Measurements from ENCODE around the gene GPR148. TPM values are rescaled to one million over a fixed set of nuclear protein-coding genes. Genes with fewer than 3 reads are reported as not detected.

GPR148 gene
- polyA plus RNA-seq, 2 of the 4 experiments (the other 2 are of a cell fraction) = not detected

GRCh38 chr2:130766037-130766436 is 37.2 kb downstream of the GPR148 start:
- FAIRE-seq = no peak
- H3K4me2 ChIP-seq = no peak overlapping the region
- no peak overlapping the region for H3K27ac ChIP-seq
- POLR2A ChIA-PET = no interaction called here
- no peak for DNase-seq (ENCODE audit: low read depth in 1 of 2, low spot score in 1 of 2)
- no peak for TF ChIP-seq POLR2AphosphoS2 (conservative IDR thresholded peaks at IDR 0.05; ENCODE audit: low read length)
- no peak for TF ChIP-seq KDM1A (IDR thresholded peaks at IDR 0.05; ENCODE audit: low read depth)
- TF ChIP-seq NR3C1 (IDR thresholded peaks at IDR 0.05) = no peak
- TF ChIP-seq HOXB5 (CRISPR knock-in tag; IDR thresholded peaks at IDR 0.05) = no peak
- TF ChIP-seq HMGXB4 (CRISPR knock-in tag; IDR thresholded peaks at IDR 0.05; ENCODE audit: borderline replicate concordance) = no peak
- TF ChIP-seq HOXB13 (CRISPR knock-in tag; IDR thresholded peaks at IDR 0.05; ENCODE audit: low read depth) = no peak
- no peak for TF ChIP-seq EHF (CRISPR knock-in tag; IDR thresholded peaks at IDR 0.05)
- TF ChIP-seq EHMT2 (IDR thresholded peaks at IDR 0.05; ENCODE audit: low read depth) = no peak
- TF ChIP-seq, protein P1, sequence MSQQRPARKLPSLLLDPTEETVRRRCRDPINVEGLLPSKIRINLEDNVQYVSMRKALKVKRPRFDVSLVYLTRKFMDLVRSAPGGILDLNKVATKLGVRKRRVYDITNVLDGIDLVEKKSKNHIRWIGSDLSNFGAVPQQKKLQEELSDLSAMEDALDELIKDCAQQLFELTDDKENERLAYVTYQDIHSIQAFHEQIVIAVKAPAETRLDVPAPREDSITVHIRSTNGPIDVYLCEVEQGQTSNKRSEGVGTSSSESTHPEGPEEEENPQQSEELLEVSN (IDR thresholded peaks at IDR 0.05; ENCODE audit: borderline replicate concordance, low read depth) = no peak
- no peak for TF ChIP-seq FOSL2 (IDR thresholded peaks at IDR 0.05)
- TF ChIP-seq FOSL2 (CRISPR knock-in tag; IDR thresholded peaks at IDR 0.05) = no peak
- no peak for TF ChIP-seq RAD21 (conservative IDR thresholded peaks at IDR 0.05 in 1 of 2, IDR thresholded peaks at IDR 0.05 in 1 of 2)
- no peak for TF ChIP-seq PHF8 (IDR thresholded peaks at IDR 0.05; ENCODE audit: borderline replicate concordance, low read depth)
- TF ChIP-seq ZSCAN20 (CRISPR knock-in tag; IDR thresholded peaks at IDR 0.05) = no peak
- no peak for TF ChIP-seq MAZ (IDR thresholded peaks at IDR 0.05; ENCODE audit: borderline replicate concordance, low read depth, low read length)
- TF ChIP-seq EP300 (IDR thresholded peaks at IDR 0.05) = no peak
- no peak for TF ChIP-seq KDM5A (IDR thresholded peaks at IDR 0.05)
- TF ChIP-seq NFE2L2 (conservative IDR thresholded peaks at IDR 0.05; ENCODE audit: low read length) = no peak
- TF ChIP-seq, protein P2, sequence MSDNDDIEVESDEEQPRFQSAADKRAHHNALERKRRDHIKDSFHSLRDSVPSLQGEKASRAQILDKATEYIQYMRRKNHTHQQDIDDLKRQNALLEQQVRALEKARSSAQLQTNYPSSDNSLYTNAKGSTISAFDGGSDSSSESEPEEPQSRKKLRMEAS (IDR thresholded peaks at IDR 0.05) = no peak
- TF ChIP-seq, protein P3, sequence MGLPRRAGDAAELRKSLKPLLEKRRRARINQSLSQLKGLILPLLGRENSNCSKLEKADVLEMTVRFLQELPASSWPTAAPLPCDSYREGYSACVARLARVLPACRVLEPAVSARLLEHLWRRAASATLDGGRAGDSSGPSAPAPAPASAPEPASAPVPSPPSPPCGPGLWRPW (IDR thresholded peaks at IDR 0.05) = no peak
- ATAC-seq = no peak
- CTCF ChIA-PET = no interaction called here
- WGBS (ENCODE audit: missing lambda C conversion rate) = 48% methylated on average over 7 of the region's 7 CpGs
- no peaks in the 10 kb centered on the region for H3K4me1 ChIP-seq
- no peaks in the 10 kb centered on the region for H3K9me3 ChIP-seq
- H3K4me3 ChIP-seq = no peak overlapping the region

DNA sequence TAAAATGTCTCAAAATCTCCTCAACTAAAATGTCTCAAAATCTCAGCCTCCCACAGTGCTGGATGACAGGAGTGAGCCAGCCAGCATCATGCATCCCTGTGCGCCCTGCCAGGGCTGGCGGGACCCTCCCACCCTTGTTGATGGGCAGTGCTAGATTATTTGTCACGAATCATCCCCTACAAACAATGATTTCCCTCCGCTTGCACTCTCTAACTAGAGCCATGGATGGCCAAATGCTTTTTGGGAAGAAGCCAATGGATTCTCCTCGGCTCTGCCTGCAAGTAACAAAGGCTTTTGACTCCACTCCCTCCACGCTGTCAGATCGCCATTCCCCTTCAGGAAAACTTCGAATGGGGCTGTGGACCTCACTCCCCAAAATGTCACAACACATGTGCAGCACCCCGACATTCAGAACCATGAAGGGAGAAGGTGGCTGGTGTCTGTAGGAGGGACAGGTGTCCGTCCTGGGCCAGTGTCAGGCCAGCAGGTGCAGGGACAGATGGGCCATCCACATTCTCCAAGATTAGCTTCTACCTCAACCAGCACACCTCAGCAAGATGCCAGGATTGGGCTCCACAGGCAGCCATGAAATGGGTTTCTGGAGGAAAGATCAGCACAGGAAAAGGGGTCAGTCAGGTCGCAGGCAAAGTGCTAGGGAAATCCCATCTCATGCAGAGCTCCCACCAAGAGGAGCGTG is 38.0 kb downstream of the GPR148 start:
- Histone ChIP-seq H3K9me3 (no peaks in the 10 kb centered on the region), H3K4me3 (no peak overlapping the region), H3K4me1 (no peaks in the 10 kb centered on the region), H3K27ac (no peak overlapping the region), H3K4me2 (no peak overlapping the region)
- POLR2A ChIA-PET = no interaction called here
- CTCF ChIA-PET = no interaction called here
- DNase-seq (ENCODE audit: low read depth in 1 of 2, low spot score in 1 of 2) (no peak), ATAC-seq (no peak), FAIRE-seq (no peak)
- 34% methylated on average over 12 of the region's 12 CpGs for WGBS (ENCODE audit: missing lambda C conversion rate)
- TF ChIP-seq, protein P3 (IDR thresholded peaks at IDR 0.05) = no peak
- no peak for TF ChIP-seq MAFK (IDR thresholded peaks at IDR 0.05; ENCODE audit: partially characterized antibody)
- no peak for TF ChIP-seq SMC3 (IDR thresholded peaks at IDR 0.05)
- TF ChIP-seq, protein P2 (IDR thresholded peaks at IDR 0.05) = no peak
